Measurements from ENCODE around the gene TNC.

DNA sequence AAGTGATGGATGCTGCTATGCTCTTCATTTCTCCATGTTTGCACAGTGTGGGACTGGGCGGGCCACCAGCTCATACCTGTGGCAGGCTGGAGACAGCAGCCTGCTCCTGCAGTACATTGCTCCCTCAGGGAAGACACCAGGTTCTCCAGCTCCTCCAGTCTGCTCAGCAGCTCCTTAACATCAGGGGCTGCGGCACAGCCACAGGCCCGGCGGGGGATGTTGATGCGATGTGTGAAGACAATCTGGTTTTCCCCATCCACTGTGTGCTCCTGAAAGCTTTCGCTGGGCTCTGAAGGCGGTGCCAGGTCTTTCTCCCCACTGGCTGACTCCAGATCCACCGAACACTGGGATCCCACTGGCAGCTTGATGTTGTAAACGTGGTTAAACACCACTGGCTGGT is 27.5 kb downstream of the TNC start:
- TF ChIP-seq CTCF (IDR thresholded peaks at IDR 0.05) (no peak), POLR2A (IDR thresholded peaks at IDR 0.05) (no peak), EP300 (IDR thresholded peaks at IDR 0.05) (no peak)
